Kidney (tissue), 14 donors: ENCODE measurements around the gene TMEM33. TPM values are rescaled to one million over a fixed set of nuclear protein-coding genes. Genes with fewer than 3 reads are reported as not detected.

ENCODE experiments used
- DNase-seq, 5 donors: peaks; one replicate each; pipeline ENCODE4 v3.0.0-alpha.2; 2013 to 2020
- FAIRE-seq: peaks from 2 replicates; lab custom pipeline; 2012; peaks lifted over from hg19 to GRCh38; lab: Jason Lieb, UNC
- H3K27ac ChIP-seq, 2 donors: one replicate each; pipeline ENCODE4 v1.7.0; 2013; ENCODE audit warnings: low read depth in 2 of 2, low read length in 2 of 2, inconsistent platforms in 1 of 2
- H3K27me3 ChIP-seq: one replicate; pipeline ENCODE4 v1.7.1; 2013; ENCODE audit warnings: low read length, inconsistent platforms; ENCODE audit not compliant: control insufficient read depth, insufficient read depth
- H3K36me3 ChIP-seq, 3 donors: one replicate each; pipeline versions ENCODE4 v1.7.0 to v1.7.1; 2013; ENCODE audit warnings: low read length in 3 of 3, control low read depth in 1 of 3, inconsistent platforms in 1 of 3; ENCODE audit not compliant: insufficient read depth in 3 of 3, control insufficient read depth in 2 of 3
- H3K4me1 ChIP-seq, 3 donors: one replicate each; pipeline versions ENCODE4 v1.7.0 to v1.7.1; 2013; ENCODE audit warnings: low read length in 3 of 3, inconsistent platforms in 1 of 3, low read depth in 1 of 3; ENCODE audit not compliant: control insufficient read depth in 2 of 3, insufficient read depth in 2 of 3
- H3K4me3 ChIP-seq, 3 donors: one replicate each; pipeline versions ENCODE4 v1.7.0 to v1.8.1; 2013; ENCODE audit warnings: low read length in 3 of 3, control low read depth in 1 of 3, inconsistent platforms in 1 of 3
- H3K9ac ChIP-seq, 3 donors: one replicate each; pipeline versions ENCODE4 v1.7.0 to v1.7.1; 2013; ENCODE audit warnings: low read length in 3 of 3, control low read depth in 1 of 3, inconsistent platforms in 1 of 3
- H3K9me3 ChIP-seq, 3 donors: one replicate each; pipeline versions ENCODE4 v1.7.0 to v1.7.1; 2013; ENCODE audit warnings: low read length in 3 of 3, control low read depth in 1 of 3, inconsistent platforms in 1 of 3; ENCODE audit not compliant: control insufficient read depth in 2 of 3, insufficient read depth in 1 of 3
- intact Hi-C: fragments of 100-400 bp; cut with DNase I; formaldehyde crosslinking; loops from one replicate; pipeline ENCODE4 v1.11.1; 2022
- polyA plus RNA-seq: library from polyadenylated mRNA; stranded (reverse); fragments of 350-450 nt; fragmentation: Illumina TruSeq; extraction: RNeasy Lipid Tissue Mini Kit (QIAGEN cat#74804); gene quantifications from one replicate; pipeline ENCODE4 v1.2.3, GENCODE V29; 2014; ENCODE audit warnings: low read depth, low replicate concordance; ENCODE audit not compliant: insufficient read depth
- total RNA-seq: library from RNA; stranded (reverse); fragmentation: NEBNext Ultra II Directional; extraction: Animal tissue kit (Norgen Biotek cat#: 25700); gene quantifications from one replicate; pipeline ENCODE4 v1.2.1, GENCODE V29; 2021
- TF ChIP-seq, protein P1 (sequence below): IDR thresholded peaks from 3 replicates; pipeline ENCODE4 v1.5.1; 2012; ENCODE audit warnings: mild to moderate bottlenecking, moderate library complexity, borderline replicate concordance; ENCODE audit not compliant: insufficient read depth; ENCODE audit errors: extremely low read depth
- donor health status: control.
- donor health status: control.
- donor health status: control.
- donor health status: control.
- donor health status: control.
- donor health status: DM: yes; HTN: yes; CAD: no.
- donor health status: Normal renal cell carcinoma (clear cell type).

Gene TMEM33
- total and polyA plus RNA-seq, 2 donors from 2014 or later: 20.3 to 63.8 TPM

DNA sequence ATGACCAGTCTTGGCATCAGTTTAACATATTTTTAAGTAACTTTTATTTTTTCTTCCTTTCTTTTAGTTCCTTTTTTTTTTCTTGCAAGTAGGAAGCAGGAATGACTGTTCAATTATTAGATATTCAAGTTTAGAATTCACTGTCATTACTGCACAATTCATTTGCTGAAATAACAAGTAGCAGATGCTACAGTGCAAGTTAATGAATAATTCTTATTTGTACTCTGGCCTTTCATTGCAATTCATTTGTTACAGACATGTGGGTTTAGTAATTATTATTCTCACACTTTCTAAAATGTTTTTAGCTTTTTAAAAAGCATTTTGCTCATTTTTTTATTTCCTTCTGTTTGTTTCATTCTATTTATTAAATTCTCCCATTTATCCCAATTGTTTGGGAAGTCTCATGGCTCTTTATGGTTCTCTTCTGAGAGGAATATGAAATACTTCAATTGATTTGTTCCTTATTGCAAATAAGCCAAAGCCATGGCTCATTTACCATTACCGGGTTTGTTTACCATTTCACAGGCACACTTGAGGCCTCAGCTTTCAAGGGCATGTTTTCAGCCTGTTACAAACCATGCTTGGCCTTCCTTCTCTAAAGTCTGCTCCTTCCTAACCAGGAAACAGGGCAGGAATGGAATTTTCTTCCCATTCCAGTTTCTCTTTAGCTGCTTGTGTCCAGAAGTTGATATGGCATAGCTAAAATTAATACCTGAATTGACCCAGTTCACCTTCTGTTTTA lies 41.7 kb downstream of the TMEM33 start:
- H3K27ac ChIP-seq: peak overlapping the region; percentile 48 to 61
- TF ChIP-seq, protein P1, sequence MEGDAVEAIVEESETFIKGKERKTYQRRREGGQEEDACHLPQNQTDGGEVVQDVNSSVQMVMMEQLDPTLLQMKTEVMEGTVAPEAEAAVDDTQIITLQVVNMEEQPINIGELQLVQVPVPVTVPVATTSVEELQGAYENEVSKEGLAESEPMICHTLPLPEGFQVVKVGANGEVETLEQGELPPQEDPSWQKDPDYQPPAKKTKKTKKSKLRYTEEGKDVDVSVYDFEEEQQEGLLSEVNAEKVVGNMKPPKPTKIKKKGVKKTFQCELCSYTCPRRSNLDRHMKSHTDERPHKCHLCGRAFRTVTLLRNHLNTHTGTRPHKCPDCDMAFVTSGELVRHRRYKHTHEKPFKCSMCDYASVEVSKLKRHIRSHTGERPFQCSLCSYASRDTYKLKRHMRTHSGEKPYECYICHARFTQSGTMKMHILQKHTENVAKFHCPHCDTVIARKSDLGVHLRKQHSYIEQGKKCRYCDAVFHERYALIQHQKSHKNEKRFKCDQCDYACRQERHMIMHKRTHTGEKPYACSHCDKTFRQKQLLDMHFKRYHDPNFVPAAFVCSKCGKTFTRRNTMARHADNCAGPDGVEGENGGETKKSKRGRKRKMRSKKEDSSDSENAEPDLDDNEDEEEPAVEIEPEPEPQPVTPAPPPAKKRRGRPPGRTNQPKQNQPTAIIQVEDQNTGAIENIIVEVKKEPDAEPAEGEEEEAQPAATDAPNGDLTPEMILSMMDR: no peak
- FAIRE-seq: peak; percentile 69

DNA sequence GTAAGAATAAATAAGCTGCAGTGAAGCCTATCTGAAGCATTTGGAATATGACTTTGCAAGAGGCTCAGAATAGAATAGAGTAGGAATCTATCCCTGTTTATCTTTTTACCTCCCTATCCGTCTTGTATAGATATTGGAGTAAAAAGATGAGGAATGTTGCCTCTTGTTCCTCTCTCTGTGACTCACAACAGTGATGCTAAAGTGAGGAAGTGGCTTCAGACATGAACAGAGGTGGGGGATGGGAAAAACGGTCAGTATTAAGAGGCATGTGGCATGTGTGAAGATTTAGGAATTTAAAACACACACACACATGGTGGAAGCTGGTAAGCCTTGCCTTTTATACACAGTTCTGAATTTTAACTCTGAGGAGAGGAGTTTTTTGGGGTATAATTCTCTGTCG lies 42.5 kb downstream of the TMEM33 start:
- Histone ChIP-seq H3K9me3 (no peaks in the 10 kb centered on the region), H3K9ac (no peak overlapping the region), H3K36me3 (no peaks in the 10 kb centered on the region), H3K4me1 (peaks cover 0 to 20% (median 10%) of the 10 kb centered on the region in 3 donors), H3K4me3 (no peak overlapping the region), H3K27me3 (no peaks in the 10 kb centered on the region), H3K27ac (peak overlapping the region; percentile 48 to 61)
- DNase-seq (no peak), FAIRE-seq (no peak)
- intact Hi-C loops: no loop called here
- TF ChIP-seq, protein P1: no peak

More for the DNA sequence above, 41.7 kb downstream of the TMEM33 start:
- Histone ChIP-seq H3K4me3 (peak overlapping the region in 1 of 3 donors; percentile 9), H3K36me3 (no peaks in the 10 kb centered on the region), H3K4me1 (peaks cover 0 to 20% (median 10%) of the 10 kb centered on the region in 3 donors), H3K9me3 (no peaks in the 10 kb centered on the region), H3K9ac (no peak overlapping the region), H3K27me3 (no peaks in the 10 kb centered on the region)
- intact Hi-C loops: no loop called here
- DNase-seq: peak in 2 of 5 donors; percentile 12 to 31

- peaks cover 0 to 17% (median 10%) of the 10 kb centered on the region in 3 donors for H3K4me1 ChIP-seq
- no peak within 1 kb of the TSS for H3K27ac ChIP-seq
- no peak within 1 kb of the TSS for H3K4me3 ChIP-seq
- no peaks in the 10 kb centered on the region for H3K27me3 ChIP-seq
- H3K36me3 ChIP-seq: no peaks in the 10 kb centered on the region
- intact Hi-C loops: no loop called here
- no peak within 1 kb of the TSS for H3K9ac ChIP-seq
- no peaks in the 10 kb centered on the region for H3K9me3 ChIP-seq
- no peak for DNase-seq
- no peak for FAIRE-seq
- TF ChIP-seq, protein P1: no peak
These were observed 46.2 kb downstream of the TMEM33 start, which contains the start of gene DCAF4L1 for GRCh38 chr4:41981456-41981855. Gene DCAF4L1 (plus strand): TSS chr4:41981756. CDS start chr4:41981793, 37 bp downstream.
